ENCODE results near the gene TRPC6. TPM values are rescaled to one million over a fixed set of nuclear protein-coding genes. Genes with fewer than 3 reads are reported as not detected.

The TRPC6 gene
- polyA plus RNA-seq, 1 donor from 2014 or later = 0.11 TPM

DNA sequence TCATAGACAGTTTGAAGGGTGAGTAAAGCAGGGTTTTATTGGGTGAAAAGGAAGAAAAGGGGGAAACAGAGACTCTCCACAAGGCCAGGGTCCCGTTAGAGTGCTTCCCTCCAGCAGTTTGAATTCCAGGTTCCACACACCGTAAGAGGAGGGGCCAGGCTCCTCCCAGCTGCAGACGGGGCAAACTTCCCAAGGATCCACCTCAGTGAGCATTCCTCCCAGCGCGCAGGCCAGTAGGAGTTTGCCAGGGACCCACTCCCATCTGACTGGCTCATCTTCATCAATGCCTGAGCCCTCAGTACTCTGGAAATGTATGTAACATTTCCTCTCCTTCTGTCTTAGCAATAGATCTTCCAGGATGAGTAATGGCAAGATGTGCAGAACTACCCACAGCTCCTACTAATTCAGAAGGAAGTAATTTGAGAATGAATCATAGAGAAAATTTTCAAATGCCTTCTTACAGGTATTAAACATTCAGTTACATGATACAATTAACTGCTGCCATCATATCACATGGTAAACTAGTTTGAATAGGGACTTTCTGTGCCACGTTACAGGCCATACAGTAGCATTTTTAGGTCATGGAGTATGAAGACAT, 34.0 kb upstream of the TRPC6 start:
- Histone ChIP-seq H3K36me3 (ENCODE audit: insufficient read depth, low read length) (no peaks in the 10 kb centered on the region), H3K27me3 (ENCODE audit: insufficient read depth, low read depth, low read length) (no peaks in the 10 kb centered on the region), H3K9me3 (ENCODE audit: low read length) (no peaks in the 10 kb centered on the region), H2AFZ (ENCODE audit: low read depth, low read length) (no peak overlapping the region), H3K9me2 (ENCODE audit: insufficient read depth, low read length) (no peaks in the 10 kb centered on the region), H3K4me3 (ENCODE audit: low read length) (no peak overlapping the region), H3F3A (ENCODE audit: insufficient read depth, low read length, poor library complexity, severe bottlenecking) (no peaks in the 10 kb centered on the region), H3K4me2 (ENCODE audit: low read length) (no peak overlapping the region), H3K27ac (ENCODE audit: low read length) (no peak overlapping the region), H3K9ac (ENCODE audit: low read length) (no peak overlapping the region), H3K79me2 (replicated peaks; ENCODE audit: insufficient read depth, low read length) (no peaks in the 10 kb centered on the region), H4K20me1 (ENCODE audit: insufficient read depth) (no peaks in the 10 kb centered on the region)
- TF ChIP-seq EP300 (conservative IDR thresholded peaks at IDR 0.05; ENCODE audit: poor library complexity, severe bottlenecking) (no peak), TAF1 (IDR thresholded peaks at IDR 0.05; ENCODE audit: low read depth) (no peak), SMC3 (conservative IDR thresholded peaks at IDR 0.05; ENCODE audit: poor library complexity) (no peak), RAD21 (conservative IDR thresholded peaks at IDR 0.05) (no peak), EZH2 (IDR thresholded peaks at IDR 0.05; ENCODE audit: borderline replicate concordance, insufficient read depth, low read length, poor library complexity, severe bottlenecking) (no peak), MXI1 (conservative IDR thresholded peaks at IDR 0.05; ENCODE audit: poor library complexity, severe bottlenecking) (no peak), POLR2AphosphoS5 (IDR thresholded peaks at IDR 0.05) (no peak)
- TF ChIP-seq, protein P1, sequence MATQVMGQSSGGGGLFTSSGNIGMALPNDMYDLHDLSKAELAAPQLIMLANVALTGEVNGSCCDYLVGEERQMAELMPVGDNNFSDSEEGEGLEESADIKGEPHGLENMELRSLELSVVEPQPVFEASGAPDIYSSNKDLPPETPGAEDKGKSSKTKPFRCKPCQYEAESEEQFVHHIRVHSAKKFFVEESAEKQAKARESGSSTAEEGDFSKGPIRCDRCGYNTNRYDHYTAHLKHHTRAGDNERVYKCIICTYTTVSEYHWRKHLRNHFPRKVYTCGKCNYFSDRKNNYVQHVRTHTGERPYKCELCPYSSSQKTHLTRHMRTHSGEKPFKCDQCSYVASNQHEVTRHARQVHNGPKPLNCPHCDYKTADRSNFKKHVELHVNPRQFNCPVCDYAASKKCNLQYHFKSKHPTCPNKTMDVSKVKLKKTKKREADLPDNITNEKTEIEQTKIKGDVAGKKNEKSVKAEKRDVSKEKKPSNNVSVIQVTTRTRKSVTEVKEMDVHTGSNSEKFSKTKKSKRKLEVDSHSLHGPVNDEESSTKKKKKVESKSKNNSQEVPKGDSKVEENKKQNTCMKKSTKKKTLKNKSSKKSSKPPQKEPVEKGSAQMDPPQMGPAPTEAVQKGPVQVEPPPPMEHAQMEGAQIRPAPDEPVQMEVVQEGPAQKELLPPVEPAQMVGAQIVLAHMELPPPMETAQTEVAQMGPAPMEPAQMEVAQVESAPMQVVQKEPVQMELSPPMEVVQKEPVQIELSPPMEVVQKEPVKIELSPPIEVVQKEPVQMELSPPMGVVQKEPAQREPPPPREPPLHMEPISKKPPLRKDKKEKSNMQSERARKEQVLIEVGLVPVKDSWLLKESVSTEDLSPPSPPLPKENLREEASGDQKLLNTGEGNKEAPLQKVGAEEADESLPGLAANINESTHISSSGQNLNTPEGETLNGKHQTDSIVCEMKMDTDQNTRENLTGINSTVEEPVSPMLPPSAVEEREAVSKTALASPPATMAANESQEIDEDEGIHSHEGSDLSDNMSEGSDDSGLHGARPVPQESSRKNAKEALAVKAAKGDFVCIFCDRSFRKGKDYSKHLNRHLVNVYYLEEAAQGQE (IDR thresholded peaks at IDR 0.05; ENCODE audit: borderline replicate concordance) = no peak
- TF ChIP-seq, protein P2, sequence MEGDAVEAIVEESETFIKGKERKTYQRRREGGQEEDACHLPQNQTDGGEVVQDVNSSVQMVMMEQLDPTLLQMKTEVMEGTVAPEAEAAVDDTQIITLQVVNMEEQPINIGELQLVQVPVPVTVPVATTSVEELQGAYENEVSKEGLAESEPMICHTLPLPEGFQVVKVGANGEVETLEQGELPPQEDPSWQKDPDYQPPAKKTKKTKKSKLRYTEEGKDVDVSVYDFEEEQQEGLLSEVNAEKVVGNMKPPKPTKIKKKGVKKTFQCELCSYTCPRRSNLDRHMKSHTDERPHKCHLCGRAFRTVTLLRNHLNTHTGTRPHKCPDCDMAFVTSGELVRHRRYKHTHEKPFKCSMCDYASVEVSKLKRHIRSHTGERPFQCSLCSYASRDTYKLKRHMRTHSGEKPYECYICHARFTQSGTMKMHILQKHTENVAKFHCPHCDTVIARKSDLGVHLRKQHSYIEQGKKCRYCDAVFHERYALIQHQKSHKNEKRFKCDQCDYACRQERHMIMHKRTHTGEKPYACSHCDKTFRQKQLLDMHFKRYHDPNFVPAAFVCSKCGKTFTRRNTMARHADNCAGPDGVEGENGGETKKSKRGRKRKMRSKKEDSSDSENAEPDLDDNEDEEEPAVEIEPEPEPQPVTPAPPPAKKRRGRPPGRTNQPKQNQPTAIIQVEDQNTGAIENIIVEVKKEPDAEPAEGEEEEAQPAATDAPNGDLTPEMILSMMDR (IDR thresholded peaks at IDR 0.05; ENCODE audit: poor library complexity, severe bottlenecking) = no peak

DNA sequence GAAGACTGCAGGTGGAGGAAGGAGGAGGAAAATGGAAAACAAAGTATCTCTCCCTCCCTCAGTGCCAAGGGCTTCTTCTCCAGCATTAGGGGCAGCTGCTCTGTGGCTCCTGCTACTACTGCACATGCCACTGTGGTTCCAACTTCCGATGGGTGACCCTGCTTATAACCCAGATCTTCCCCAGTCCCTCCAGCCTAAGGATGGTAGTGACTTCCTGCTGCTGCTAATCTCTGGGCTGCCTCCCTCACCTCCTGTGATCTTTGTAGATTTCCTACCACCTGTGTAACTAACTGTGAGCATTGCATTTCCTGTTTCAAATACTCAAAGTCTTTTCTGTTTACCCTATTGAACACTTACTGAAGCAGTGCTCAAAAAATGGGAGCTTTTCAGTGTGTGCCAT, 28.7 kb upstream of the TRPC6 start:
- H3K79me2 ChIP-seq (replicated peaks; ENCODE audit: insufficient read depth, low read length) = no peaks in the 10 kb centered on the region
- no peak overlapping the region for H3K9ac ChIP-seq (ENCODE audit: low read length)
- H3K27me3 ChIP-seq (ENCODE audit: insufficient read depth, low read depth, low read length) = no peaks in the 10 kb centered on the region
- H3K36me3 ChIP-seq (ENCODE audit: insufficient read depth, low read length) = no peaks in the 10 kb centered on the region
- H3F3A ChIP-seq (ENCODE audit: insufficient read depth, low read length, poor library complexity, severe bottlenecking) = no peaks in the 10 kb centered on the region
- no peak overlapping the region for H3K4me2 ChIP-seq (ENCODE audit: low read length)
- H4K20me1 ChIP-seq (ENCODE audit: insufficient read depth) = no peaks in the 10 kb centered on the region
- no peak for TF ChIP-seq TAF1 (IDR thresholded peaks at IDR 0.05; ENCODE audit: low read depth)
- no peak for TF ChIP-seq POLR2AphosphoS5 (IDR thresholded peaks at IDR 0.05)
- no peak for TF ChIP-seq EZH2 (IDR thresholded peaks at IDR 0.05; ENCODE audit: borderline replicate concordance, insufficient read depth, low read length, poor library complexity, severe bottlenecking)
- TF ChIP-seq MXI1 (conservative IDR thresholded peaks at IDR 0.05; ENCODE audit: poor library complexity, severe bottlenecking) = no peak
- no peaks in the 10 kb centered on the region for H3K9me2 ChIP-seq (ENCODE audit: insufficient read depth, low read length)
- no peak overlapping the region for H2AFZ ChIP-seq (ENCODE audit: low read depth, low read length)
- no peak overlapping the region for H3K27ac ChIP-seq (ENCODE audit: low read length)
- H3K4me3 ChIP-seq (ENCODE audit: low read length) = no peak overlapping the region
- no peaks in the 10 kb centered on the region for H3K9me3 ChIP-seq (ENCODE audit: low read length)
